ENCODE data around the gene TTYH2.

TTYH2 gene

DNA sequence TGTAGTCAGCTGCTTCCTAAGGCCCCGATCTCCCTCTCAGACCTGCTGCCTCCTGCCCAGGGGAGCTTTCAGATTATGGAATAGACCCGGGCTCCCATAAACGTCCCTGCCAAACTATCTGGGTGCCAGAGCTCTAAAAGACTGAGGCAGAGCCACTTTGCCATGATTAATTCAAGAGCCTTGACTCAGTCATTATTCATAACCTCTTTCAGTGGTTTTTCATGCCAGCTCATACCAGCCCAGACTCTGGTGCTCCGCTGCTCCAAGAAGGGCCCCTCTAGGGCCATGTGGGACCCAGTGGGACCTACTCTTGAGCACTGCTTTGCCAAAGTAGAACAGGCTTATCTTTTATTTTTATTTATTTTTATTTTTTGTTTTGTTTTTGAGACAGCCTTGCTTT, 84.6 kb downstream of the TTYH2 start:
- DNase-seq = peak; percentile 25

DNA sequence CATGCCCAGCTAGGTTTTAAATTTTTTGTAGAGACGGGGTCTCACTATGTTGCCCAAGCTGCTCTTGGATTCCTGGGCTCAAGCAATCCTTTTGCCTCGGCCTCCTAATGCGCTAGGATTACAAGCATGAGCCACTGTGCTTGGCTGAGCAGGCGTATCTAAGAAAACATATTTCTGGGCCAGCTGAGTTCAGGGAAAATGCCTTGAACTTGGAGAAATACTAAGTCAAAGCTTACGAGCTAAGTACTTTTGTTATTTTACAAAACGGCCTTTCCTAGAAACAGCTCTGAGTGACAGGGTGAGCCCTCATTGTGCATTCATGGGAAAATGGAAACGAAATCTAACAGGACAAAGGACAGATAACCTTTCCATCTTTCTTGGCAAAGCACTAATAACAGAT, 85.4 kb downstream of the TTYH2 start:
- DNase-seq = no peak

DNA sequence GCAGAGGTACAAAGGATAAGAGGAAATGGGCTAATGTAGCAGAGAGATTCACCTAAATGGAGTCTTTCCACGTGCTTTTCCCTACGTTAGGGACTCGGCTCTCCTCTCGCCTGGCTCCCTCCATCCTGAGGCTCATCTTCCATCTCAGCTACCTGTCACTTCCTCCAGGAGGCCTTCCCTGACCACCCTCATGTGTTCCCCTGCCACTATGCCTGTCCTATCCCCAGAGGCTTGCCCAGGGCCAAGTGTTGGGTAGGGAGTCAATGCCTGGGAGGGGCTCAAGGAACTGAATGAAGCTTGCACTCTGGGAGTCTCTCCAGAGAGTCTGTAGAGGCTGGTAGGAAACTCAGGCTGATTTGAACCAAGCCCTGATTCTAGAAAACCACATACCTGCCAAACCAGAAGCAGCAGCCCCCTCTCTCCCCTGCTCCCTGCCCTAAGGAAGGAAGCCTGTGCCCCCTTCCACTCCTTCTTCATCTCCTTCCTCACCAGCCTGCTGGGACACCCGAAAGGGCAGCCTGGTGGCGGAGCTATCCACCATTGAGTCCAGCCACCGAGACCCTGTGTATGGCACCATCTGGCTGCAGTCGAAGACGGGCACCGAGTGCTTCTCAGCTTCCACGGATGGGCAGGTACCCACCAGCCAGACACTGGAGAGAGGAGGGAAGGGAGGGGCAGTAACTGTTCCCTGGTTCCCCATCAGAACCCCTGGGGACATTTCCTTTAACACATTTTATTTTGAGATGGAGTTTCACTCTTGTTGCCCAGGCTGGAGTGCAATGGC, 86.0 kb downstream of the TTYH2 start:
- no peak for DNase-seq

DNA sequence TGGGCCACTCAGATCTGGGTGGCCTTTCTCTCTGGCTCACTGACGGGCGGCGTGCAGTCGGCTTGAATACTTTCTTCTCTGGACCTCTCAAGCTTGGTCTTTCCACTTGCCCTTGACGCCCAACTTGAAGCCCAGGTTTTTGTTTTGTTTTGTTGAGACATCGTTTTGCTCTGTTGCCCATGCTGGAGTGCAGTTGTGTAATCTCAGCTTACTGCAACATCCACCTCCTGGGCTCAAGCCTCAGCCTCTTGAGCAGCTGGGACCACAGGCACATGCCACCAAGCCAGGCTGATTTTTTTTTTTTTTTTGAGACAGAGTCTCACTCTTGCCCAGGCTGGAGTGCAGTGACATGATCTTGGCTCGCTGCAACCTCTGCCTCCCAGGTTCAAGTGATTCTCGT, 89.9 kb downstream of the TTYH2 start:
- DNase-seq = no peak

- DNase-seq = no peak
These were observed 90.8 kb downstream of the TTYH2 start for GRCh38 chr17:74304184-74304583.

DNA sequence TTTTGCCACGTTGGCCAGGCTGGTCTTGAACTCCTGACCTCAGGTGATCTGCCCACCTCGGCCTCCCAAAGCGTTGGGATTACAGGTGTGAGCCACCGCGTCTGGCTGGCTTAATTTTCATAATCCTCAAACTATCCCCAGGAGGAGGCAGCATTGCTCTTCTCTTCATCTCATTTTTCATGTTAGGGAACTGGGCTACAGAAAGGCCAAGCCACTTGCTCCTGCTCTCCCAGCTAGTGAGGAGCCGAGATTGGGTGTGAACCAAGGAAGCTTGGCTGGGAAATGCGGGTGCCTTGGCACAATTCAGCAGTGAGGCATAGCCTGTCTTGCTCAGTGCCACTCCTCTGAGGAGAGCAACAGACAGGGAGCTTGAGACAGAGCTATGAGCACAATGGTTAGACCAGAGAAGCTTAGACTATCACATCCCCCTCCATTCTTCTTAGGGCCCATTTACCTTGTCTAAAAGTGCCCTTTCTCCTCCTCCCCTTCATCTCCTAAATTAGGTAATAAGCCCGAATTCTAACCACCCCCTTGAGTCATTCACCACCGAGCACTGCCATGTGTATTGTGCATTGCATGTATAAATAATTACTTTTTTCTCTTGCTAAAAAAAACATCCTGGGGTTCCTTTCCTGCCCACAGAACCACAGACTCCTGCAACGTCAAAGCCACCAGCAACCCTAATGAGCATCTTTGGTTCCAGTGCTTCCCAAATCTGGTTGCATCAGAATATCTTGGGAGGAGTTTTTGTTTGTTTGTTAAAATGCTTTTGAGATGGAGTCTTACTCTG, 92.7 kb downstream of the TTYH2 start:
- no peak for DNase-seq

DNA sequence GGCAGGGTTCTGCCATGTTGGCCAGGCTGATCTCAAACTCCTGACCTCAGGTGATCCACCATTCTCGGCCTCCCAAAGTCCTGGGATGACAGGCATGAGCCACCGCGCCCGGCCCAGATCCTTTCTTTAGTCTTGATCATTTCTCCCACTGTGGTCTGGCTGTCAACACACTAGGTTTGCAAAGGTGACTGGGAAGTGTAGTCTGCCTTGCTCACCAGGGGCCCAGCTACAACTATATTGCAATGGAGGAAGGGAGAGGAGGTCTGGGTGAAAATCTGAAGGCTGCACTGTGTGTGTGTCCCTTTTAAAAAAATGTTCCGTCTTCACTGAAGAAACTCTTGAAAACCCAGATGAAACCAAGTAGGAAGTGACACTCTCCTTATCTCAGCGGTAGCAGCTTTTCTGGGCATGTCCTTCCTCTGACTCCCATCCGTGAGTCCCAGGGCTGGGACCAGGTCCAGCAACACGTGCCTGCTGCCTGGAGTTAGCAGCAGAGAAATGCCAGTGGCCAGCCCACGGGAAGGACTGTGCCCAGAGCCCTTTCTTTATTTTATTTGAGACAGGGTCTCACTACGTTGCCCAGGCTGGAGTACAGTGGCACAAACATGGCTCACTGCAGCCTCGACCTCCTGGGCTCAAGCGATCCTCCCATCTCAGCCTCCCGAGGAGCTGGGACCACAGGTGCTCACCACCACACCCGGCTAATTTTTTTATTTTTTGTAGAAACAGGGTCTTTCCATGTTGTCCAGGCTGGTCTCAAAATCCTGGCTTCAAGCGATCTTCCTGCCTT, 94.8 kb downstream of the TTYH2 start:
- no peak for DNase-seq

DNA sequence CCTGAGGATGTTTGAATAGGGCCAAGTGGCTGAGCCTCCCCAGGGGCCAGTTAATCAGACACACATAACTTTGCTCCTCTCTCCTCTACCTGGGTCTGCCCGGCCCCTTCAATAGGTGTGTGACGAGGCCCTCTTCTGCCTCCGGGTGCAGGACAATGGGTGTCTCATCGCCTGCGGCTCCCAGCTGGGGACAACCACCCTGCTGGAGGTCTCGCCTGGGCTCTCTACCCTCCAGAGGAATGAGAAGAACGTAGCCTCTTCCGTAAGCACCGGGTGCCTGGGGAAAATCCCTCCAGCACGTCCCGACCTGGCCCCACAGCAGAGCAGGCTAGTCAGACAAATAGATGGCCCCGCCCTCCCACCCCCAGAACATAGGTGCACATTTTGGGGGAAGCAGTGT, 96.5 kb downstream of the TTYH2 start:
- DNase-seq = no peak

Data from stimulated activated naive CD4-positive, alpha-beta T cell treated with Interleukin-2 at 50 U/mL for 16 hours (primary cell).